Measurements from ENCODE around the gene THOP1.
A peak's percentile ranks its signal among the peaks of the same experiment; 100 is the strongest.
"Not testable (repeated sequence)": the region's sequence is repeated elsewhere in the genome, so short reads cannot be mapped to it uniquely, and the experiment has no call there.

Gene THOP1

DNA sequence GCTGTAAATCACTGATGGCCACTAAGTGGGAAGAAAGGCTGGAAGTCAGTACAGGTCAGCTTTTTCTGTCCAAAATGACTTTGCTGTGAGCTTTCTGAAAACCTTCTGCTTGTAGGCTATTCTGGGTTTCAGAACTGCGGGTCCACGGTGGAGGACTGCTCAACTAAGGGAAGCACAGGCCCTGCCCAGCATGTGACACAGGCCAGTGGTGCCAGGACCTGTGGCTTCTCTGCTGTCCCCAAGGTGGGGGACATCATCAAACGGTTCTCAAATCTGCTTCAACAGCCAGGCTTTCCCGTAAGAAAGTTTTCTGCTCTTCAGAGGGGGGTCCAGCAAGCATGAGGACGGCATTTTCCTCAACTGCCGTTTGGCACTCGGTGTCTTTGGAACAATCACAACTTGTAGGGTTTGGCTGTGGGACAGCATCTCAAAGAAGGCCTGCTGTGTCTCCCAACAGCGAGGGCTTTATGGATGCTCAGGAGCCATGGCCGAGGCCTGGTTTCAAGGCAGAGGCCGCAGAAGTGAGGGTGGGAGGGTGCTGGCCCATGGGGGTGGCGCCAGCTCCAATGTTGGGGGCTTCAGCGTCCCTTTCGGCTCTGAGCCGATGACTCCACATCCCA lies 6.1 kb upstream of the THOP1 start:
- Mint-ChIP-seq H3K4me3 (no peak overlapping the region), H3K27me3 (no peaks in the 10 kb centered on the region), H3K36me3 (ENCODE audit: insufficient read depth) (peaks cover 14% of the 10 kb centered on the region), H3K9me3 (no peaks in the 10 kb centered on the region), H3K4me1 (peaks cover 46% of the 10 kb centered on the region), H3K27ac (ENCODE audit: low read depth) (no peak overlapping the region)
- DNase-seq (ENCODE audit: low spot score in 2 of 2) (no peak), ATAC-seq (replicated peaks; ENCODE audit: extremely low read depth, poor library complexity, severe bottlenecking) (no peak)

- Mint-ChIP-seq H3K9me3 (no peaks in the 10 kb centered on the region), H3K27me3 (no peaks in the 10 kb centered on the region), H3K4me1 (peaks cover 40% of the 10 kb centered on the region), H3K36me3 (ENCODE audit: insufficient read depth) (peaks cover 15% of the 10 kb centered on the region), H3K27ac (ENCODE audit: low read depth) (peak overlapping the region; percentile 2), H3K4me3 (no peak overlapping the region)
- DNase-seq (ENCODE audit: low spot score in 2 of 2) (no peak), ATAC-seq (replicated peaks; ENCODE audit: extremely low read depth, poor library complexity, severe bottlenecking) (no peak)
These were observed 5.0 kb upstream of the THOP1 start for GRCh38 chr19:2780284-2780683.

DNA sequence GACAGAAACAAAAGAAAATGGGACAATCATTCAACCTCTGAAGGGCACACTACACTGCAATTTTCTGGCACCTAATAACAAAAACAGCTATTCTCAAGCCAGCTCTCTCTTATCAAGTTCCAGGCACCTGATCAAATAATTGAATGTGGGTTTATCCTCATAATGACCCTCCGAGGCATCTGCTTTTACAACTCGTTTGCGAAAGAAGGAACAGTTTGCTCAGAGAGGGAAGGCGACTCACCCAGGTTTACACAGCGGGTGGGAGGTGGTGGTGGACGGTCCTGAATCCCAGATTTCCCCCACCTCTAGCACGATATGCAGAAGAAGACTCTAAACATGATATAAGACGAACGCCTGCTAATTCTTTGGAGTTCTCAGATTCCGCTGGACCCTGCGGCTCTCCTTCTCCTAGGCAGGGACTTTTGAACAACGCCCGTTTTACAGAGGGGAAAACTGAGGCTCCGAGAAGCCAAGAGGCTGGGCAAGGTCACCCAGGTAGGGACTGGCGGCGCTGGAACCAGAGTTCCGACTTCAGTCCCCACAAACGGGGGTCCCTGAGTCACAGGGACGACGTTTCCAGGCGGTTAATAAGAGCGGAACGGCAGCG lies 2.9 kb upstream of the THOP1 start:
- DNase-seq (ENCODE audit: low spot score in 2 of 2) (no peak), ATAC-seq (replicated peaks; ENCODE audit: extremely low read depth, poor library complexity, severe bottlenecking) (no peak)
- no peaks in the 10 kb centered on the region for H3K9me3 Mint-ChIP-seq
- peaks cover 9% of the 10 kb centered on the region for H3K36me3 Mint-ChIP-seq (ENCODE audit: insufficient read depth)
- H3K27ac Mint-ChIP-seq (ENCODE audit: low read depth), result peak overlapping the region; percentile 53
- no peaks in the 10 kb centered on the region for H3K27me3 Mint-ChIP-seq
- H3K4me3 Mint-ChIP-seq, result peak overlapping the region; percentile 78
- H3K4me1 Mint-ChIP-seq, result peaks cover 37% of the 10 kb centered on the region

DNA sequence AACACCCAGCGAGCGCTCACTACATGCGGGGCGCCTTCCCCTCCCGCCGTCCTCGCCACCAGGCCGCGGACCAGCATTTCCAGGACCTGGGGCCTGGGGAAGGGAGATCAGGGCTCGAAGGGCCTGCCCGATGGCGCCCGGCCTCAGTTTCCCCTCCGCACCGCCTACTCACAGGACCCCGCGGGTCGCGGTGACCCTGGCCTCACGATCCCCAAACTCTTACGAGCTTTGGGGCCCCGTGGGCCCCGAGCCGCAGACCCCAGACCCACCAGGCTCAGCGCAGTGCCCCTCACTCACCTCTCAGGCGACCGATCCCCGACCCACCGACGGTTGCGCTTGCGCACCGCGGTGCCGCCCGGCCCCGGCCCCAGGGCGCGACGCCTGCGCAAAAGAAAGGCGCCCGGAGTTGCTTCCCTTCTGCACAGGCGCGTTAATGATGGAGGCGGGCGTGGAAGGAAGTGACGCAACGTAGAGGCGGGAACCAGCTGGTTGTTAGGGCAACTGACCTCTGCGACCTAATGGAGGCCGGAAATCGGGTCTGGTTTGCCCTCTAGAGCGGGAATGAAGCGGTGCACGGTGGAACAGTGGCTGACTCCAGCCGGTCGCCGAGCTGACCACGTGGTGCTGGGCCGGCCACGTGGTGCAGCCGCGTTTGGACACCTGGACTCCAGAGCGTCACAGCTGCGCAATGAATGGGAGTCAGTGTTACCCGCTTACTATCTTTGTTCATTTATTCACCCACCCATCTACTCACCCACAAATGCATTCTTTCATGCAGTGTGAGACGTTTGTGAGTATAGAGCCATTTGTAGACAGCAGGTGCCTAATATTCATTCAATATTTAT lies 2.1 kb upstream of the THOP1 start, which contains the start of gene SGTA:
Gene SGTA (minus strand): TSS at position 338 of the 845 bp plus-strand sequence. CDS start 14,205 bp downstream, outside the sequence.
- peak; percentile 66 for ATAC-seq (replicated peaks; ENCODE audit: extremely low read depth, poor library complexity, severe bottlenecking)
- H3K4me3 Mint-ChIP-seq, result peak within 1 kb of the TSS; percentile 78

GRCh38 chr19:2783781-2784145 lies 1.5 kb upstream of the THOP1 start:
- Mint-ChIP-seq H3K27me3 (no peaks in the 10 kb centered on the region), H3K36me3 (ENCODE audit: insufficient read depth) (peaks cover 9% of the 10 kb centered on the region), H3K4me3 (peak overlapping the region; percentile 78), H3K4me1 (peaks cover 41% of the 10 kb centered on the region), H3K27ac (ENCODE audit: low read depth) (peak overlapping the region; percentile 68), H3K9me3 (no peaks in the 10 kb centered on the region)
- DNase-seq (ENCODE audit: low spot score in 2 of 2) (no peak), ATAC-seq (replicated peaks; ENCODE audit: extremely low read depth, poor library complexity, severe bottlenecking) (no peak)

More for the DNA sequence above, 2.1 kb upstream of the THOP1 start, which contains the start of gene SGTA:
- H3K27ac Mint-ChIP-seq (ENCODE audit: low read depth), result peak within 1 kb of the TSS; percentile 68
- no peaks in the 10 kb centered on the region for H3K9me3 Mint-ChIP-seq
- no peaks in the 10 kb centered on the region for H3K27me3 Mint-ChIP-seq
- peaks cover 9% of the 10 kb centered on the region for H3K36me3 Mint-ChIP-seq (ENCODE audit: insufficient read depth)
- DNase-seq (ENCODE audit: low spot score in 2 of 2), result peak; percentile 91 to 97
- peaks cover 39% of the 10 kb centered on the region for H3K4me1 Mint-ChIP-seq

GRCh38 chr19:2787115-2787514 lies 1.8 kb downstream of the THOP1 start:
- Mint-ChIP-seq H3K9me3 (no peaks in the 10 kb centered on the region), H3K4me1 (peaks cover 26% of the 10 kb centered on the region), H3K36me3 (ENCODE audit: insufficient read depth) (peaks cover 10% of the 10 kb centered on the region), H3K4me3 (peak overlapping the region; percentile 77), H3K27ac (ENCODE audit: low read depth) (no peak overlapping the region), H3K27me3 (no peaks in the 10 kb centered on the region)
- DNase-seq (ENCODE audit: low spot score in 2 of 2) (no peak), ATAC-seq (replicated peaks; ENCODE audit: extremely low read depth, poor library complexity, severe bottlenecking) (no peak)

- Mint-ChIP-seq H3K4me1 (peaks cover 19% of the 10 kb centered on the region), H3K9me3 (no peaks in the 10 kb centered on the region), H3K27me3 (no peaks in the 10 kb centered on the region), H3K4me3 (peak overlapping the region; percentile 3), H3K27ac (ENCODE audit: low read depth) (no peak overlapping the region), H3K36me3 (ENCODE audit: insufficient read depth) (peaks cover 9% of the 10 kb centered on the region)
- DNase-seq (ENCODE audit: low spot score in 2 of 2) (no peak), ATAC-seq (replicated peaks; ENCODE audit: extremely low read depth, poor library complexity, severe bottlenecking) (no peak)
These were observed 2.9 kb downstream of the THOP1 start for GRCh38 chr19:2788237-2788636.

DNA sequence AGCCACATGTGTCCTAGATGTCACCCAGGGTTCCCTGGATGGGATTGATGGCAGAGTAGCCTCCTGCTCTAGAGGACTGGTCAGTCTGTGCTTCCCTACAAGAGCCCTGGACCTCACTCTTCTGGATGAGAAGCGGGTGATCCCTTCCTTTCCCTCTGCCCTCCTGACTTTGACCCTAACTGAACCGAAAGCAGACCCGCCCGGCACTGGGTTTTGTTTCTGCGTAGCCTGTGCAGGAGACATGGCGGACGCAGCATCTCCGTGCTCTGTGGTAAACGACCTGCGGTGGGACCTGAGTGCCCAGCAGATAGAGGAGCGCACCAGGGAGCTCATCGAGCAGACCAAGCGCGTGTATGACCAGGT lies 4.9 kb downstream of the THOP1 start:
- H3K27ac Mint-ChIP-seq (ENCODE audit: low read depth), result no peak overlapping the region
- peaks cover 14% of the 10 kb centered on the region for H3K4me1 Mint-ChIP-seq
- H3K36me3 Mint-ChIP-seq (ENCODE audit: insufficient read depth), result peaks cover 9% of the 10 kb centered on the region
- DNase-seq (ENCODE audit: low spot score in 2 of 2) (no peak), ATAC-seq (replicated peaks; ENCODE audit: extremely low read depth, poor library complexity, severe bottlenecking) (no peak)
- no peaks in the 10 kb centered on the region for H3K27me3 Mint-ChIP-seq
- no peaks in the 10 kb centered on the region for H3K9me3 Mint-ChIP-seq
- no peak overlapping the region for H3K4me3 Mint-ChIP-seq

GRCh38 chr19:2790557-2791271 lies 5.4 kb downstream of the THOP1 start:
- Mint-ChIP-seq H3K4me1 (peaks cover 11% of the 10 kb centered on the region), H3K27ac (ENCODE audit: low read depth) (no peak overlapping the region), H3K9me3 (no peaks in the 10 kb centered on the region), H3K36me3 (ENCODE audit: insufficient read depth) (peaks cover 7% of the 10 kb centered on the region), H3K4me3 (no peak overlapping the region), H3K27me3 (no peaks in the 10 kb centered on the region)
- ATAC-seq (replicated peaks; ENCODE audit: extremely low read depth, poor library complexity, severe bottlenecking), result no peak
- DNase-seq (ENCODE audit: low spot score in 2 of 2), result no peak

DNA sequence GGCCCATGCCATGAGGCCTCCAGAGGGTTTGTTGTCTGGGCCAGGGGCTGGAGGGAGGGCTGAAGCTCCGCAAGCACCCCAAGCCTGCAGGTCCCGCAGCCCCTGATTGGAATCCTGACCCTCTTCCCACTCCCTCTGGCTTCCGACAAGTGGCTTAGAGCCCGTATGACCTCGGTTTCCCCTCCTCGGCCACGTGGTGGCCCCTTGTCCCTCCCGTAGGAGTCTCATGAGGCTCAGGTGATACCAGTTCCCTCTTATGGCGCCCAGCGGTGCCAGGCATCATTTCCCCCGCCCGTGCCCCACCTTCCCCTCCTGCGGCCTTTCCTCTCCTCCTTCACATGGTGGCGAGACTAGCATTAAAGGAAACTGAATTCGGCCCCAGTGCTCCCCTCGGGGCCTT lies 6.1 kb downstream of the THOP1 start:
- Mint-ChIP-seq H3K4me3 (no peak overlapping the region), H3K27ac (ENCODE audit: low read depth) (no peak overlapping the region), H3K4me1 (peaks cover 4% of the 10 kb centered on the region), H3K27me3 (no peaks in the 10 kb centered on the region), H3K9me3 (no peaks in the 10 kb centered on the region), H3K36me3 (ENCODE audit: insufficient read depth) (peaks cover 9% of the 10 kb centered on the region)
- DNase-seq (ENCODE audit: low spot score in 2 of 2) (no peak), ATAC-seq (replicated peaks; ENCODE audit: extremely low read depth, poor library complexity, severe bottlenecking) (no peak)

- H3K27ac Mint-ChIP-seq (ENCODE audit: low read depth), result peak overlapping the region; percentile 62
- H3K4me3 Mint-ChIP-seq, result no peak overlapping the region
- H3K36me3 Mint-ChIP-seq (ENCODE audit: insufficient read depth), result peaks cover 9% of the 10 kb centered on the region
- no peak for ATAC-seq (replicated peaks; ENCODE audit: extremely low read depth, poor library complexity, severe bottlenecking)
- H3K27me3 Mint-ChIP-seq, result no peaks in the 10 kb centered on the region
- H3K4me1 Mint-ChIP-seq, result peaks cover 4% of the 10 kb centered on the region
- DNase-seq (ENCODE audit: low spot score in 2 of 2), result no peak
- no peaks in the 10 kb centered on the region for H3K9me3 Mint-ChIP-seq
These were observed 6.6 kb downstream of the THOP1 start for GRCh38 chr19:2791876-2792275.

GRCh38 chr19:2792666-2793065 lies 7.4 kb downstream of the THOP1 start:
- not testable (repeated sequence) for H3K27me3 Mint-ChIP-seq; H3K4me1 Mint-ChIP-seq; DNase-seq (ENCODE audit: low spot score in 2 of 2); ATAC-seq (replicated peaks; ENCODE audit: extremely low read depth, poor library complexity, severe bottlenecking); H3K4me3 Mint-ChIP-seq; H3K9me3 Mint-ChIP-seq; H3K27ac Mint-ChIP-seq (ENCODE audit: low read depth)
- peaks cover 11% of the 10 kb centered on the region for H3K36me3 Mint-ChIP-seq (ENCODE audit: insufficient read depth)

Data from central memory CD8-positive, alpha-beta T cell (primary cell).